CD8-positive, alpha-beta memory T cell (primary cell): ENCODE data around the gene ASB4. TPM values are rescaled to one million over a fixed set of nuclear protein-coding genes. Genes with fewer than 3 reads are reported as not detected.

Experiments used
- CTCF ChIA-PET: fragments of 350-600 bp; sonication (Branson Sonifier 250); formaldehyde crosslinking; loops from one replicate; lab custom pipeline; 2021; ENCODE audit warnings: antibody characterized with exemption; lab: Charles Lee
- POLR2A ChIA-PET: fragments of 350-600 bp; sonication (Branson Sonifier 250); formaldehyde crosslinking; loops from one replicate; lab custom pipeline; 2021; ENCODE audit warnings: antibody characterized with exemption; lab: Charles Lee
- DNase-seq, 5 donors: peaks; one replicate each; pipeline versions ENCODE4 v3.0.0 to v3.0.0-alpha.2; 2020 to 2022; ENCODE audit warnings: mixed read lengths in 1 of 5
- H3K27ac ChIP-seq: one replicate; pipeline ENCODE4 v1.7.0; 2013; ENCODE audit warnings: low read depth, mild to moderate bottlenecking, low read length, moderate library complexity
- H3K27me3 ChIP-seq: 2 replicates; pipeline ENCODE4 v1.7.0; 2013; ENCODE audit warnings: low read length, mild to moderate bottlenecking; ENCODE audit not compliant: insufficient read depth, poor library complexity, severe bottlenecking
- H3K36me3 ChIP-seq: 2 replicates; pipeline ENCODE4 v1.7.0; 2013; ENCODE audit warnings: mild to moderate bottlenecking, low read length, moderate library complexity; ENCODE audit not compliant: insufficient read depth
- H3K4me1 ChIP-seq: 2 replicates; pipeline ENCODE4 v1.7.0; 2013; ENCODE audit warnings: mild to moderate bottlenecking, low read length, moderate library complexity; ENCODE audit not compliant: insufficient read depth
- H3K4me3 ChIP-seq: 2 replicates; pipeline ENCODE4 v1.7.0; 2013; ENCODE audit warnings: mild to moderate bottlenecking, low read length
- H3K9me3 ChIP-seq: 2 replicates; pipeline ENCODE4 v1.7.0; 2013; ENCODE audit warnings: mild to moderate bottlenecking, low read length
- H3K27ac Mint-ChIP-seq, 8 donors: one replicate each; pipeline ENCODE4 v1.8.0; 2020 to 2021; ENCODE audit warnings: mixed read lengths in 8 of 8, mild to moderate bottlenecking in 6 of 8, inconsistent platforms in 3 of 8, moderate library complexity in 3 of 8
- H3K27me3 Mint-ChIP-seq, 2 donors: one replicate each; pipeline ENCODE4 v1.8.0; 2020 to 2021; ENCODE audit warnings: mixed read lengths in 2 of 2, mild to moderate bottlenecking in 1 of 2, moderate library complexity in 1 of 2
- H3K36me3 Mint-ChIP-seq, 3 donors: one replicate each; pipeline ENCODE4 v1.8.0; 2020 to 2021; ENCODE audit warnings: mixed read lengths in 3 of 3, inconsistent platforms in 1 of 3, mild to moderate bottlenecking in 1 of 3
- H3K4me1 Mint-ChIP-seq, 3 donors: one replicate each; pipeline ENCODE4 v1.8.0; 2020 to 2021; ENCODE audit warnings: mixed read lengths in 3 of 3, inconsistent platforms in 1 of 3, mild to moderate bottlenecking in 1 of 3
- H3K4me3 Mint-ChIP-seq, 7 donors: one replicate each; pipeline ENCODE4 v1.8.0; 2020 to 2021; ENCODE audit warnings: mixed read lengths in 7 of 7, mild to moderate bottlenecking in 6 of 7, moderate library complexity in 4 of 7, inconsistent platforms in 2 of 7
- H3K9me3 Mint-ChIP-seq, 5 donors: one replicate each; pipeline ENCODE4 v1.8.0; 2020 to 2022; ENCODE audit warnings: mixed read lengths in 5 of 5, mild to moderate bottlenecking in 3 of 5, moderate library complexity in 2 of 5, inconsistent platforms in 1 of 5
- polyA plus RNA-seq: library from polyadenylated mRNA; unstranded; fragments of 300-500 nt; fragmentation: Illumina TruSeq; gene quantifications from one replicate; pipeline ENCODE4 v1.2.3, GENCODE V29; 2021
- total RNA-seq, 2 experiments: library from RNA; stranded (reverse); gene quantifications; one replicate each; pipeline ENCODE4 v1.2.3, GENCODE V29; 2021

The ASB4 gene, protein sequence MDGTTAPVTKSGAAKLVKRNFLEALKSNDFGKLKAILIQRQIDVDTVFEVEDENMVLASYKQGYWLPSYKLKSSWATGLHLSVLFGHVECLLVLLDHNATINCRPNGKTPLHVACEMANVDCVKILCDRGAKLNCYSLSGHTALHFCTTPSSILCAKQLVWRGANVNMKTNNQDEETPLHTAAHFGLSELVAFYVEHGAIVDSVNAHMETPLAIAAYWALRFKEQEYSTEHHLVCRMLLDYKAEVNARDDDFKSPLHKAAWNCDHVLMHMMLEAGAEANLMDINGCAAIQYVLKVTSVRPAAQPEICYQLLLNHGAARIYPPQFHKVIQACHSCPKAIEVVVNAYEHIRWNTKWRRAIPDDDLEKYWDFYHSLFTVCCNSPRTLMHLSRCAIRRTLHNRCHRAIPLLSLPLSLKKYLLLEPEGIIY
- total RNA-seq (not detected), polyA plus RNA-seq (not detected)

DNA sequence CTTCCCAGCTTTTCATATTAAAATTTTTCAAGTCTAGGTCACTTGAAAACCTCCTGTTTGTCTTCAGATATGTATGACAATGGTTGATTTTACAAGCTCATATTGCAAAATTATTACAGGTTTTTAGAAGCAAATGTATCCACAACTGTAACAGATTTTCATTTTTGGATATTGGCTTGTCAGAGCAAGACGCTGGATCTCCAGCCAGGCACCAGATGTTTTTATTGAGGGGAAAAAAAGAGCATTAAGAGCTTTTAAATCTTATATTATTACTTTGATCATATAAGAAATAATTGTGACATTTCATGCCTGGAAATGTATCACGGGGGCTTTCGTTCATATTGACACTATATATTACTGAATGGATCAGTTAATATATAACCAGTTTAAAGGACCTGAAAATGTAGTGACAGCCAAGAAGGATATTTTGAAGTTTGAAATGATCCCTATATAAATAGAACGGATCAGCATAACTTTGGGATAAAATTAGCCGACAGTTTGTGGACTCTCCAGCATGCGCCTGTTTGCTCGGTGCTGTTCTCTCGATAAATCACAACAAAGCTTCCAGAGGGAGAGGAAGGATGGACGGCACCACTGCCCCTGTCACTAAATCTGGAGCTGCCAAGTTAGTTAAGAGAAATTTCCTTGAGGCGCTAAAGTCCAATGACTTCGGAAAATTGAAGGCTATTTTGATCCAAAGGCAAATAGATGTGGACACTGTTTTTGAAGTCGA is at the start of gene ASB4:
Gene ASB4 (plus strand): TSS at position 553 of the 733 bp plus-strand sequence. CDS start 29 bp downstream, at position 582.
- ChIA-PET CTCF (interaction anchor here (1.0 kb wide), 1 partner anchor 14 kb away, joined by 3 read pairs; no protein-coding TSS in a partner anchor), POLR2A (no interaction called here)
- Mint-ChIP-seq H3K9me3 (no peaks in the 10 kb centered on the region), H3K36me3 (no peaks in the 10 kb centered on the region), H3K27ac (no peak within 1 kb of the TSS), H3K27me3 (peaks cover 3 to 7% of the 10 kb centered on the region in 2 donors), H3K4me3 (no peak within 1 kb of the TSS), H3K4me1 (no peaks in the 10 kb centered on the region)
- no peaks in the 10 kb centered on the region for H3K36me3 ChIP-seq
- no peak for DNase-seq
- no peak within 1 kb of the TSS for H3K27ac ChIP-seq
- H3K4me1 ChIP-seq, result no peaks in the 10 kb centered on the region
- H3K27me3 ChIP-seq, result no peaks in the 10 kb centered on the region
- H3K4me3 ChIP-seq, result no peak within 1 kb of the TSS
- no peaks in the 10 kb centered on the region for H3K9me3 ChIP-seq

DNA sequence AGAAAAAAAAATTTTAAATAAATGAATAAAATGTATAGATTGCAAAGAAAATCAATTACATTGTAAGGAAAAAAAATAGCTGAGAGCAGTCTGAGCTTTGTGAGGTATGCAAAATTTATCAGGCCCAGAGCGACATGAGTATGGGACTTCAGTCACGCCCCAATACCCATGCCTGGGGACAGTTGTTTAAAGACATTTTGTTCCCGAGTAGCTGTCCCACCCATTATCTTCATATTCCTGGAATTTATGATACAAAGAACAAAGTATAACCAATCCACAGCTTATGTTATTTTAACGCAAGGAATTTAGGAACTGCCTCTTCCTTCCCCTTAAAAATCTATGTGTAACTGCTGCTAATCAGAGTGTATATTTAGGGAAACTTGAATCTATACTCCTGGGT is 49.3 kb upstream of the ASB4 start:
- Histone ChIP-seq H3K4me1 (peaks cover 7% of the 10 kb centered on the region), H3K9me3 (no peaks in the 10 kb centered on the region), H3K4me3 (no peak overlapping the region), H3K27me3 (no peaks in the 10 kb centered on the region), H3K36me3 (no peaks in the 10 kb centered on the region), H3K27ac (no peak overlapping the region)
- Mint-ChIP-seq H3K4me1 (peaks cover 10 to 21% (median 19%) of the 10 kb centered on the region in 3 donors), H3K27ac (no peak overlapping the region), H3K36me3 (peaks cover 0 to 3% (median 2%) of the 10 kb centered on the region in 3 donors), H3K27me3 (no peaks in the 10 kb centered on the region), H3K4me3 (peak overlapping the region in 1 of 7 donors; percentile 82), H3K9me3 (no peaks in the 10 kb centered on the region)
- DNase-seq, result no peak
- ChIA-PET CTCF (no interaction called here), POLR2A (no interaction called here)

DNA sequence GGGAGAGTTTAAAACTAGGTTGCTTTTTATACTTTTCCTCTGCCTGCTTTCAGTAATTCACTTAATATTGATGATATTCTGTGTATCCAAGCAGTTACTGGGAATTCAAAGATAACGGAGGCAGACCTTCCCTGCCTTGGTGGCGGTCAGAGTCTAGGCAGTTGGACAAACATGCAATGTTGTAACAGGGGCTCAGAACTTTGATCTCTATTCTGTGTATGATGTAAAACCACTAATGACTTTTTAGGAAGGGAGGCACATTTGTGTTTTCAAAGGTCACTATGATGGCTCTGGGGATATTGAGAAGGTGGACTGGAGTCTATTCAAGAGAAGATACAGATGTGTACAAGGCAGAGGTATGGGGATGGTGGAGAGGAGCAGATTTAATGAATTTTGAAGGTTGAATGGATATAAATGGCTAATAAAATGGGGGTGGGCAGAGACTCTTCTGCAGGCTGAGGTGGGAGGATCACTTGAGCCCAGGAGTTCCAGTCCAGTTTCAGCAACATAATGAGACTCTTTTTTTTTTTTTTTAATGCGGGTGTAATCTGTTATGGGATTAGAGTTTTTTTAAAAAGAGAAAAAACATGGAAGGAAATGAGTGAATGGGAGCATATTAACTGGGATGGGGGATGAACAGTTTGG is 45.2 kb upstream of the ASB4 start:
- no peaks in the 10 kb centered on the region for H3K27me3 ChIP-seq
- Mint-ChIP-seq H3K4me1 (peaks cover 1 to 5% (median 1%) of the 10 kb centered on the region in 3 donors), H3K36me3 (no peaks in the 10 kb centered on the region), H3K4me3 (peak overlapping the region in 1 of 7 donors; percentile 1), H3K27me3 (peaks cover 0 to 9% of the 10 kb centered on the region in 2 donors), H3K27ac (no peak overlapping the region), H3K9me3 (no peaks in the 10 kb centered on the region)
- no peaks in the 10 kb centered on the region for H3K4me1 ChIP-seq
- no peaks in the 10 kb centered on the region for H3K9me3 ChIP-seq
- POLR2A ChIA-PET, result no interaction called here
- no peak overlapping the region for H3K4me3 ChIP-seq
- H3K27ac ChIP-seq, result no peak overlapping the region
- no peaks in the 10 kb centered on the region for H3K36me3 ChIP-seq
- CTCF ChIA-PET, result no interaction called here
- DNase-seq, result no peak

DNA sequence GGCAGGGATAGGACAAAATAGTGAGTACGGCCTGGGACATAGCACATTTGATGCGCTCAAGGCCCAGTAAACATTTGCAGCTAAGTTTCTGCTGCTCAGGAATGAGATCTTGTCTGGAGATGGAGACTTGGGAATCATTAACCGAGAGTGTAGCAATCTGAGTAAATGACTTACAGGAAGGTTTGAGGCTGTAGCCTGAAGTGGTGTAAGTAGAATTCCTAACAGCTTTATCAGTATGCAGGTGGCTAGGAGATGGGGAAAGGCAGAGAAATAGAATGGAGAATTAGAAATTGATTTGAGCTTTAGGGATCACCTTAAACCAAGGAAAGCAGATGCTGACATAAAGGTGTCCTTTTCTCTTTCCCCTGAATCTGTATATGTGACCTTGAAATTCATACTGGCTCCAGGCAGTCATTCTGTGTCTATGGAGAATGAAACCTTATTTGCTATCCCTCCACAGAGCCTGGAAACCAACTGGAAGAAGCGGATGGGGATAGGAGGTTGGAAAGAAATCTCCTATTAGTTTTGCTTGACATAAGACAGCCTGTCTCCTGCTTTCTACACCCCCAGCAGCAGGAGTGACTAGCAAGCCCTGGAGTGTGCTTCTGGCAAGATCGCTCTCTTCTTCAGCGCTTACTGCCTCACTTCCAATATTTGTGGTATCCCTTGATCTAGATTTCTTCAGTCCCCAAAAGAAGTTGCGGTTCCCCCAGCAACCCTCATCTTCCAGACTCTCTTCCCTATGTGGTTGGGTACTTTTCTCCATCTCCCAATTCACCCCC is 44.5 kb upstream of the ASB4 start:
- Mint-ChIP-seq H3K9me3 (no peaks in the 10 kb centered on the region), H3K27me3 (peaks cover 0 to 9% of the 10 kb centered on the region in 2 donors), H3K36me3 (no peaks in the 10 kb centered on the region), H3K4me1 (peaks cover 0 to under 1% (median 0%) of the 10 kb centered on the region in 3 donors), H3K27ac (no peak overlapping the region), H3K4me3 (no peak overlapping the region)
- no peak overlapping the region for H3K27ac ChIP-seq
- H3K4me1 ChIP-seq, result no peaks in the 10 kb centered on the region
- no peaks in the 10 kb centered on the region for H3K27me3 ChIP-seq
- ChIA-PET CTCF (interaction anchor here (1.2 kb wide), 1 partner anchor 36 kb away, joined by 3 read pairs; no protein-coding TSS in a partner anchor), POLR2A (no interaction called here)
- no peak for DNase-seq
- no peaks in the 10 kb centered on the region for H3K36me3 ChIP-seq
- no peaks in the 10 kb centered on the region for H3K9me3 ChIP-seq
- H3K4me3 ChIP-seq, result no peak overlapping the region

DNA sequence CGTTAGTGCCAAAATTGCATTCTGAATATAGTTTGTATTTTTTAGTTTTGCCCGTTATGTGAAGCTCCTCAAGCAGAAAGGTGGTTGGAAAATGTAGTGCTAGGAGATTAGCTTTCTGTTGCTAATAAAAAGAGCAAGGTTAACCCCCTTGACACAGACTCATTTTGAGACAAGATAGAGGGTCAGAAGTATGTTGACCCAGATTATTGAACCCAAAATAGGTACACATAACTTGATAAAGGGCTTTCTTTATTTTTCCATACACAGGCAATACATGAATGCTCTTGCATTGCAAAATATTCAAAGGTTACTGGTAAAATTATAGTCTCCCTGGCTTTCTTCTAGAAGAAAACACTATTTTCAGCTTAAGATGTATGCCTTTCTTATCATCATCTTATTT is 40.9 kb upstream of the ASB4 start:
- no peak for DNase-seq
- Mint-ChIP-seq H3K4me3 (no peak overlapping the region), H3K27ac (no peak overlapping the region), H3K27me3 (peaks cover 0 to 9% of the 10 kb centered on the region in 2 donors), H3K36me3 (no peaks in the 10 kb centered on the region), H3K9me3 (no peaks in the 10 kb centered on the region), H3K4me1 (no peaks in the 10 kb centered on the region)
- no peaks in the 10 kb centered on the region for H3K27me3 ChIP-seq
- no peaks in the 10 kb centered on the region for H3K4me1 ChIP-seq
- no peak overlapping the region for H3K4me3 ChIP-seq
- no peaks in the 10 kb centered on the region for H3K9me3 ChIP-seq
- H3K36me3 ChIP-seq, result no peaks in the 10 kb centered on the region
- POLR2A ChIA-PET, result no interaction called here
- CTCF ChIA-PET, result interaction anchor here (1.3 kb wide), 1 partner anchor 11 kb away, joined by 3 read pairs; no protein-coding TSS in a partner anchor
- no peak overlapping the region for H3K27ac ChIP-seq

DNA sequence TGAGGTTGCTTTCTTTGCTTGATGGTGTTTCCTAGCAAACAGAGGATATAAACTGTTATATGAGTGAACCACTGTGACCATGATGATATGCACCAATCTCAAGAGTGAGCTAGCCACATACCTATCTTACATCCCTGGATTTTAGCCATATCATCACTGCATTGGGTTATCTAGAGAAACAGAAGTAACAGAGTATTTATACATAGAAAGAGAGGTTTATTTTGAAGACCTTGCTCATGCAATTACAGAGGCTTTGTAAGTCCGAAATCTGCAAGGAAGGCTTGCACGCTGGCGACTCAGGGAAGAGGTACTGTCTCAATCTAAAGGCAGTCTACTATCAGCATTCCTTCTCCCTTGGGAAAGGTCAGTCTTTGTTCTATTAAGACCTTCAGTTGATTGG is 39.1 kb upstream of the ASB4 start:
- POLR2A ChIA-PET, result no interaction called here
- no peak overlapping the region for H3K27ac Mint-ChIP-seq
- Histone ChIP-seq H3K27ac (no peak overlapping the region), H3K4me1 (no peaks in the 10 kb centered on the region), H3K9me3 (no peaks in the 10 kb centered on the region), H3K36me3 (no peaks in the 10 kb centered on the region), H3K27me3 (no peaks in the 10 kb centered on the region), H3K4me3 (no peak overlapping the region)
- no peak overlapping the region for H3K4me3 Mint-ChIP-seq
- H3K27me3 Mint-ChIP-seq, result peaks cover 0 to 9% of the 10 kb centered on the region in 2 donors
- no peaks in the 10 kb centered on the region for H3K4me1 Mint-ChIP-seq
- H3K36me3 Mint-ChIP-seq, result no peaks in the 10 kb centered on the region
- CTCF ChIA-PET, result no interaction called here
- H3K9me3 Mint-ChIP-seq, result no peaks in the 10 kb centered on the region
- no peak for DNase-seq

DNA sequence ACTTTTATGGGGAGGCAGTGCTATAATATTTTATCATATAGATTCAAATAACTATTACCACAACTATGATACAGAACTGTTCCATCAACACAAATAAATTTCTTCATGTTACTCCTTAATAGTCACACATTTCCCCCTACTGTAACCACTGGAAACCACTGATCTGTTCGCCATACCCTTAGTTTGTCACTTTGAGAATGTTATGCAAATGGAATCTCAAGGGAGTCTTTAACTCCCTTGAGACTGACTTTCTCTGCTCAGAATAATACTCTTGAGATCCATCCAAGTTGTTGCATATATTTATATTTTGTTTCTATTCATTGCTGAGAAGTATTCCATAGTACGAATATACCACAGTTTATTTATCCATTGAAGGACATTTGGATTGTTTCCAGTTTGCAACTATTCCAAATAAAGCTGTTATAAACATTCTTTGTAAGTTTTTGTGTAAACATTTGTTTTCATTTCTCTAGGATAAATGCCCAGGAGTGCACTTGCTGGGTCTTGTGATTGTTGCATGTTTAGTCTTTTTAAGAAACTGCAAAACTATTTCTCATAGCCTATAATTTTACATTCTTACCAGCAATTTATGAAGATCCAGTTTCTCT is 31.2 kb upstream of the ASB4 start:
- H3K4me3 Mint-ChIP-seq, result no peak overlapping the region
- Histone ChIP-seq H3K9me3 (no peaks in the 10 kb centered on the region), H3K36me3 (no peaks in the 10 kb centered on the region), H3K4me3 (no peak overlapping the region), H3K27me3 (no peaks in the 10 kb centered on the region), H3K27ac (no peak overlapping the region), H3K4me1 (no peaks in the 10 kb centered on the region)
- POLR2A ChIA-PET, result no interaction called here
- no peak for DNase-seq
- H3K27me3 Mint-ChIP-seq, result peaks cover 2 to 21% of the 10 kb centered on the region in 2 donors
- no peaks in the 10 kb centered on the region for H3K4me1 Mint-ChIP-seq
- CTCF ChIA-PET, result no interaction called here
- no peak overlapping the region for H3K27ac Mint-ChIP-seq
- H3K9me3 Mint-ChIP-seq, result peaks cover 0 to 7% (median 5%) of the 10 kb centered on the region in 5 donors
- peaks cover 0 to 7% (median 0%) of the 10 kb centered on the region in 3 donors for H3K36me3 Mint-ChIP-seq
